Astrocyte (in vitro differentiated cells and primary cell): Measurements from ENCODE around the gene BAHCC1.

Source experiments
- CTCF ChIP-seq: IDR thresholded peaks from 2 replicates; pipeline ENCODE4 v1.5.1; 2011; ENCODE audit warnings: low read depth, mild to moderate bottlenecking, inconsistent platforms, low read length, moderate library complexity; ENCODE audit not compliant: insufficient read depth
- EZH2 ChIP-seq: IDR thresholded peaks from 2 replicates; pipeline ENCODE4 v1.6.1; 2012; ENCODE audit warnings: mild to moderate bottlenecking, low read length, inconsistent platforms; ENCODE audit not compliant: insufficient read depth

GRCh38 chr17:81460856-81461460 is 65.7 kb downstream of the BAHCC1 start:
- no peak for TF ChIP-seq CTCF
- no peak for TF ChIP-seq EZH2
